Right atrium auricular region (tissue), 2 donors: Measurements from ENCODE around the gene CLPTM1. TPM values are rescaled to one million over a fixed set of nuclear protein-coding genes. Genes with fewer than 3 reads are reported as not detected.

ENCODE experiments used
- DNase-seq: peaks from one replicate; pipeline ENCODE4 v3.0.0-alpha.2; 2019; ENCODE audit warnings: low spot score
- H3K27ac ChIP-seq, 2 donors: fragments of 200-600 bp; sonication (generic); 1 replicate in 1 of 2; 2 replicates in 1 of 2; pipeline ENCODE4 v1.5.1; 2016 to 2019
- H3K27me3 ChIP-seq, 2 donors: fragments of 200-600 bp; sonication (generic); one replicate each; pipeline versions ENCODE4 v1.5.1 to v1.6.0; 2017 to 2019
- H3K36me3 ChIP-seq: fragments of 200-600 bp; sonication (generic); one replicate; pipeline ENCODE4 v1.5.1; 2016
- H3K4me1 ChIP-seq, 2 donors: fragments of 200-600 bp; sonication (generic); one replicate each; pipeline versions ENCODE4 v1.5.1 to v1.6.0; 2017 to 2019
- H3K4me3 ChIP-seq, 2 donors: fragments of 200-600 bp; sonication (generic); 1 replicate in 1 of 2; 2 replicates in 1 of 2; pipeline ENCODE4 v1.5.1; 2017 to 2019; ENCODE audit warnings: mild to moderate bottlenecking in 1 of 2, moderate library complexity in 1 of 2
- H3K9me3 ChIP-seq, 2 donors: fragments of 200-600 bp; sonication (generic); one replicate each; pipeline ENCODE4 v1.5.1; 2019
- CTCF ChIP-seq, 2 donors: fragments of 200-600 bp; sonication (generic); IDR thresholded peaks; one replicate each; pipeline ENCODE4 v1.5.1; 2019; ENCODE audit warnings: antibody characterized with exemption in 2 of 2
- total RNA-seq, 2 donors: library from RNA; depleted of rRNA; stranded (reverse); fragments of >200 nt; gene quantifications; one replicate each; pipeline ENCODE4 v1.1.0, GENCODE V29; 2016

Gene CLPTM1
- total RNA-seq, 2 donors from 2014 or later: 75.9 to 83.5 TPM

- no peak for DNase-seq
- peaks cover 75% of the 10 kb centered on the region for H3K36me3 ChIP-seq
- H3K27me3 ChIP-seq: no peaks in the 10 kb centered on the region
- no peaks in the 10 kb centered on the region for H3K4me1 ChIP-seq
- no peak overlapping the region for H3K4me3 ChIP-seq
- H3K9me3 ChIP-seq: no peaks in the 10 kb centered on the region
- no peak overlapping the region for H3K27ac ChIP-seq
- TF ChIP-seq CTCF (IDR thresholded peaks at IDR 0.05): peak in 1 of 2 donors; percentile 57
Observed at GRCh38 chr19:44988896-44989556, 33.8 kb downstream of the CLPTM1 start.

GRCh38 chr19:44990459-44990858, 35.3 kb downstream of the CLPTM1 start:
- Histone ChIP-seq H3K4me3 (no peak overlapping the region), H3K27me3 (no peaks in the 10 kb centered on the region), H3K9me3 (no peaks in the 10 kb centered on the region), H3K36me3 (peaks cover 67% of the 10 kb centered on the region), H3K4me1 (no peaks in the 10 kb centered on the region), H3K27ac (no peak overlapping the region)
- no peak for DNase-seq
- TF ChIP-seq CTCF (IDR thresholded peaks at IDR 0.05): no peak

GRCh38 chr19:44990966-44991365, 35.8 kb downstream of the CLPTM1 start:
- no peak for DNase-seq
- H3K27ac ChIP-seq: no peak overlapping the region
- no peaks in the 10 kb centered on the region for H3K9me3 ChIP-seq
- peaks cover 62% of the 10 kb centered on the region for H3K36me3 ChIP-seq
- H3K27me3 ChIP-seq: no peaks in the 10 kb centered on the region
- TF ChIP-seq CTCF (IDR thresholded peaks at IDR 0.05): no peak
- no peak overlapping the region for H3K4me3 ChIP-seq
- no peaks in the 10 kb centered on the region for H3K4me1 ChIP-seq

- H3K27ac ChIP-seq: no peak overlapping the region
- no peak overlapping the region for H3K4me3 ChIP-seq
- H3K4me1 ChIP-seq: no peaks in the 10 kb centered on the region
- peaks cover 47% of the 10 kb centered on the region for H3K36me3 ChIP-seq
- no peaks in the 10 kb centered on the region for H3K27me3 ChIP-seq
- no peak for DNase-seq
- no peaks in the 10 kb centered on the region for H3K9me3 ChIP-seq
- TF ChIP-seq CTCF (IDR thresholded peaks at IDR 0.05): no peak
Observed at GRCh38 chr19:44992336-44993163, 37.4 kb downstream of the CLPTM1 start.

- no peak for DNase-seq
- TF ChIP-seq CTCF (IDR thresholded peaks at IDR 0.05): no peak
- Histone ChIP-seq H3K27ac (no peak overlapping the region), H3K9me3 (no peaks in the 10 kb centered on the region), H3K4me1 (no peaks in the 10 kb centered on the region), H3K36me3 (peaks cover 37% of the 10 kb centered on the region), H3K27me3 (no peaks in the 10 kb centered on the region), H3K4me3 (no peak overlapping the region)
Observed at GRCh38 chr19:44993526-44993925, 38.3 kb downstream of the CLPTM1 start.
